Caco-2 (cell line): ENCODE data around the gene MESD. TPM values are rescaled to one million over a fixed set of nuclear protein-coding genes. Genes with fewer than 3 reads are reported as not detected.

Source experiments
- BruUV-seq: library from RNA; stranded (reverse); fragments of 400-500 nt; replicated peaks from 2 replicates; lab custom pipeline; 2021; lab: Mats Ljungman, UMichigan
- CTCF ChIA-PET: fragments of 300-600 bp; sonication (Branson Sonifier 250); formaldehyde crosslinking; loops from one replicate; lab custom pipeline; 2022; ENCODE audit warnings: antibody characterized with exemption; lab: Charles Lee
- POLR2A ChIA-PET: fragments of 300-600 bp; sonication (Branson Sonifier 250); formaldehyde crosslinking; loops from one replicate; lab custom pipeline; 2022; ENCODE audit warnings: antibody characterized with exemption; lab: Charles Lee
- DNase-seq, 2 experiments: peaks; one replicate each; pipeline versions ENCODE4 v3.0.0 to v3.0.0-alpha.2; 2020 to 2022
- H3K27me3 ChIP-seq: replicated peaks from 2 replicates; pipeline ENCODE4 v1.6.0; 2011; ENCODE audit warnings: low read length; ENCODE audit not compliant: control insufficient read depth, insufficient read depth
- H3K36me3 ChIP-seq: 2 replicates; pipeline ENCODE4 v1.5.1; 2011; ENCODE audit warnings: low read length; ENCODE audit not compliant: control insufficient read depth, insufficient read depth
- H3K4me1 ChIP-seq: fragments of 250-450 bp; sonication (Bioruptor Pico); 2 replicates; pipeline ENCODE4 v1.5.1; 2020; ENCODE audit warnings: mild to moderate bottlenecking
- H3K4me3 ChIP-seq: 2 replicates; pipeline ENCODE4 v1.5.1; 2011; ENCODE audit warnings: low read depth, mild to moderate bottlenecking, control low read depth, low read length
- H3K9me3 ChIP-seq: fragments of 250-450 bp; sonication (Bioruptor Pico); 2 replicates; pipeline ENCODE4 v1.5.1; 2020; ENCODE audit warnings: mild to moderate bottlenecking, moderate library complexity
- H3K27ac Mint-ChIP-seq: one replicate; pipeline ENCODE4 v1.8.0; 2022; ENCODE audit warnings: mixed read lengths; ENCODE audit not compliant: unreplicated experiment
- H3K27me3 Mint-ChIP-seq: one replicate; pipeline ENCODE4 v1.8.0; 2022; ENCODE audit warnings: mixed read lengths; ENCODE audit not compliant: insufficient read depth, unreplicated experiment
- H3K36me3 Mint-ChIP-seq: one replicate; pipeline ENCODE4 v1.8.0; 2022; ENCODE audit warnings: mild to moderate bottlenecking, mixed read lengths; ENCODE audit not compliant: insufficient read depth, unreplicated experiment
- H3K4me1 Mint-ChIP-seq: one replicate; pipeline ENCODE4 v1.8.0; 2022; ENCODE audit warnings: low read depth, mixed read lengths; ENCODE audit not compliant: unreplicated experiment
- H3K4me3 Mint-ChIP-seq: one replicate; pipeline ENCODE4 v1.8.0; 2022; ENCODE audit warnings: mild to moderate bottlenecking, moderate library complexity, mixed read lengths; ENCODE audit not compliant: unreplicated experiment
- H3K9me3 Mint-ChIP-seq: one replicate; pipeline ENCODE4 v1.8.0; 2022; ENCODE audit warnings: mixed read lengths; ENCODE audit not compliant: unreplicated experiment
- intact Hi-C: fragments of 100-400 bp; cut with micrococcal nuclease; formaldehyde crosslinking; loops from one replicate; pipeline ENCODE4 v1.10.0; 2022; ENCODE audit not compliant: unreplicated experiment
- total RNA-seq: library from RNA; stranded (reverse); gene quantifications from 2 replicates; pipeline ENCODE4 v1.2.3, GENCODE V29; 2022
- TF ChIP-seq, protein P1 (sequence below), 2 experiments: fragments of 200-600 bp in 1 of 2; IDR thresholded peaks; 1 replicate in 1 of 2; 2 replicates in 1 of 2; pipeline versions ENCODE4 v1.5.1 to v1.8.0; 2011 to 2022; ENCODE audit warnings: antibody characterized with exemption in 1 of 2, control low read depth in 1 of 2, inconsistent platforms in 1 of 2, low read depth in 1 of 2, low read length in 1 of 2, mild to moderate bottlenecking in 1 of 2, moderate library complexity in 1 of 2; ENCODE audit not compliant: insufficient read depth in 1 of 2, severe bottlenecking in 1 of 2, unreplicated experiment in 1 of 2

Gene MESD
- total RNA-seq, 1 experiment from 2014 or later: 30.3 TPM

DNA sequence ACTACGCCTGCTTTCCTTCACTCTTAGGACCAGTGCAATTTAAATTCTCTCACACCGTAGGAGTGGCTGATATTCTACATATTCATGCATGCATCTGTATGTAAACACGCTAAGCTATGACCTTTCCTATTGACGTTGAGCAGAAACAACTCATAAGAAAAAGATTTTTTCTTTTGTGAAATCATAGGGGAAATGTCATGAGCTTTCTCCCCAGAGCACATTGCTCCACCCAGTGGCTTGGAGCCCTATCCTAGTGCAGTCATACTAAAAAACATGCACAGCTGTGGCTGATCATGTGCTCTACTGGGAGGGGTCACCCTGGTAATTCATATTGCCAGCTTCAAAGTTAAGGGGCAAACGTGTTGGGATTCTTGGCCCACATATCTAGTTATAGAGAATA lies 1.8 kb upstream of the MESD start:
- ChIA-PET POLR2A (no interaction called here), CTCF (no interaction called here)
- H3K4me3 Mint-ChIP-seq: no peak overlapping the region
- no peak for DNase-seq
- no peaks in the 10 kb centered on the region for H3K9me3 Mint-ChIP-seq
- H3K27me3 ChIP-seq: no peaks in the 10 kb centered on the region
- no peak overlapping the region for H3K4me3 ChIP-seq
- peaks cover 10% of the 10 kb centered on the region for H3K4me1 Mint-ChIP-seq
- H3K36me3 Mint-ChIP-seq: no peaks in the 10 kb centered on the region
- no peaks in the 10 kb centered on the region for H3K36me3 ChIP-seq
- TF ChIP-seq, protein P1, sequence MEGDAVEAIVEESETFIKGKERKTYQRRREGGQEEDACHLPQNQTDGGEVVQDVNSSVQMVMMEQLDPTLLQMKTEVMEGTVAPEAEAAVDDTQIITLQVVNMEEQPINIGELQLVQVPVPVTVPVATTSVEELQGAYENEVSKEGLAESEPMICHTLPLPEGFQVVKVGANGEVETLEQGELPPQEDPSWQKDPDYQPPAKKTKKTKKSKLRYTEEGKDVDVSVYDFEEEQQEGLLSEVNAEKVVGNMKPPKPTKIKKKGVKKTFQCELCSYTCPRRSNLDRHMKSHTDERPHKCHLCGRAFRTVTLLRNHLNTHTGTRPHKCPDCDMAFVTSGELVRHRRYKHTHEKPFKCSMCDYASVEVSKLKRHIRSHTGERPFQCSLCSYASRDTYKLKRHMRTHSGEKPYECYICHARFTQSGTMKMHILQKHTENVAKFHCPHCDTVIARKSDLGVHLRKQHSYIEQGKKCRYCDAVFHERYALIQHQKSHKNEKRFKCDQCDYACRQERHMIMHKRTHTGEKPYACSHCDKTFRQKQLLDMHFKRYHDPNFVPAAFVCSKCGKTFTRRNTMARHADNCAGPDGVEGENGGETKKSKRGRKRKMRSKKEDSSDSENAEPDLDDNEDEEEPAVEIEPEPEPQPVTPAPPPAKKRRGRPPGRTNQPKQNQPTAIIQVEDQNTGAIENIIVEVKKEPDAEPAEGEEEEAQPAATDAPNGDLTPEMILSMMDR (IDR thresholded peaks at IDR 0.05; ENCODE audit: insufficient read depth in 1 of 2, low read depth in 1 of 2, low read length in 1 of 2, severe bottlenecking in 1 of 2, unreplicated experiment in 1 of 2): no peak
- no peaks in the 10 kb centered on the region for H3K9me3 ChIP-seq
- no peak overlapping the region for H3K27ac Mint-ChIP-seq
- peaks cover 16% of the 10 kb centered on the region for H3K4me1 ChIP-seq
- no TSS peak for BruUV-seq
- intact Hi-C loops: no loop called here
- no peaks in the 10 kb centered on the region for H3K27me3 Mint-ChIP-seq

DNA sequence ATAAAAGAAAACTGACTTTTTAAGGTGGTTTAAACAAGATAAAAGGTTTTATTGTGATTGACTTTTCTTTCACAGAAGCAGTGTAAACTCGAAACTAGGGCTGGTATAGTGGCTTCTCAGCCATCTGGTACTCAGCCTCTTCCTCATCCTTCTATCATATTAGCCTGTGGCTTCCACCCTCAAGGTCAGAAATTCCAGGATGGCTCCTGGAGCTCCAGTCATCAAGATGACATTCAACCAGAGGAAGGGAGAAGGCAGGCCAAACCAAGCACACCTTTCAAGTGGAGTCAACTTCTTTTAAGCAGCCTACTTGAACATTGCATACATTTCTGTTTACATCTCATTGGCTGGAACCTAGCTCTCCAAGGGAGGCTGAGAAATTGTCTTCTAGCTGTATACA lies 1.3 kb upstream of the MESD start:
- peaks cover 16% of the 10 kb centered on the region for H3K4me1 ChIP-seq
- H3K4me3 ChIP-seq: no peak overlapping the region
- no peaks in the 10 kb centered on the region for H3K27me3 Mint-ChIP-seq
- no peaks in the 10 kb centered on the region for H3K9me3 ChIP-seq
- DNase-seq: no peak
- H3K36me3 Mint-ChIP-seq: no peaks in the 10 kb centered on the region
- no peaks in the 10 kb centered on the region for H3K36me3 ChIP-seq
- no peak overlapping the region for H3K4me3 Mint-ChIP-seq
- H3K9me3 Mint-ChIP-seq: no peaks in the 10 kb centered on the region
- H3K27ac Mint-ChIP-seq: no peak overlapping the region
- no peaks in the 10 kb centered on the region for H3K27me3 ChIP-seq
- CTCF ChIA-PET: no interaction called here
- POLR2A ChIA-PET: no interaction called here
- intact Hi-C loops: no loop called here
- H3K4me1 Mint-ChIP-seq: peaks cover 15% of the 10 kb centered on the region
- TF ChIP-seq, protein P1 (IDR thresholded peaks at IDR 0.05; ENCODE audit: insufficient read depth in 1 of 2, low read depth in 1 of 2, low read length in 1 of 2, severe bottlenecking in 1 of 2, unreplicated experiment in 1 of 2): no peak
- BruUV-seq: no TSS peak

DNA sequence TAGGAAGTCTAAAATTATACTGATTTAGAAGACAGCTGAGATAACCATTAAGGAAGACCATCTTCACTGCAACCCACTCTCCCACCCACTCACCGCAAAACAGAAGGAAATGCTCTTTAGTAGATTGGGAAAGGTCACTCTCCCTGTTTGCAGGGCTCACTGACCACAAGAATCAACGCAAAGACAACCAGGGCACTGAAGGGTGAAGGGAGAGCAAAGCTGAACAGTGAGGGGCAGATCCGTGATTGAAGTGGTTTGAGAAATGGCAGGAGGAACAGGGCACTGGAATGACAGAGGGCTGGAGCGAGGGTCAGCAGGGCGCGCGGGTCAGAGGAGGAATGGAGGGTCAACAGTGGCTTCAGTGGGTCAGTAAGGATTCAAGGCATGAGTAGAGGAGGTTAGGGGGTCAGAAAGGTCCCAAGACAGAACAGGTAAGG lies 520 bp downstream of the MESD start:
- Histone ChIP-seq H3K4me3 (peak overlapping the region; percentile 94), H3K36me3 (no peaks in the 10 kb centered on the region), H3K4me1 (peaks cover 16% of the 10 kb centered on the region), H3K9me3 (no peaks in the 10 kb centered on the region), H3K27me3 (no peaks in the 10 kb centered on the region)
- peak overlapping the region; percentile 94 for H3K4me3 Mint-ChIP-seq
- no peaks in the 10 kb centered on the region for H3K27me3 Mint-ChIP-seq
- H3K4me1 Mint-ChIP-seq: peaks cover 17% of the 10 kb centered on the region
- TF ChIP-seq, protein P1 (IDR thresholded peaks at IDR 0.05; ENCODE audit: insufficient read depth in 1 of 2, low read depth in 1 of 2, low read length in 1 of 2, severe bottlenecking in 1 of 2, unreplicated experiment in 1 of 2): no peak
- ChIA-PET CTCF (interaction anchor here (1.1 kb wide), 1 partner anchor 37 kb away, joined by 3 read pairs; no protein-coding TSS in a partner anchor), POLR2A (no interaction called here)
- peaks cover 5% of the 10 kb centered on the region for H3K36me3 Mint-ChIP-seq
- H3K9me3 Mint-ChIP-seq: no peaks in the 10 kb centered on the region
- intact Hi-C loops: loop anchor here (1.0 kb wide), 1 partner anchor 11 kb away; the partner anchor contains the start of gene TLNRD1
- peak overlapping the region; percentile 94 for H3K27ac Mint-ChIP-seq
- no peak for DNase-seq
- BruUV-seq: no TSS peak
